MCF 10A (cell line): ENCODE results near the gene SAP25. TPM values are rescaled to one million over a fixed set of nuclear protein-coding genes. Genes with fewer than 3 reads are reported as not detected.

Experiments
- BruUV-seq: library from RNA; stranded (reverse); fragments of 400-500 nt; replicated peaks from 2 replicates; lab custom pipeline; 2021; lab: Mats Ljungman, UMichigan
- CTCF ChIA-PET: fragments of 300-600 bp; sonication (Branson Sonifier 250); formaldehyde crosslinking; extraction: SDS; loops from one replicate; lab custom pipeline; 2021; ENCODE audit warnings: antibody characterized with exemption, inconsistent platforms; lab: Yijun Ruan, JAX
- POLR2A ChIA-PET: fragments of 300-600, 350-650 bp; sonication (Branson Sonifier 250); formaldehyde crosslinking; extraction: SDS; loops from one replicate; lab custom pipeline; 2020; ENCODE audit warnings: antibody characterized with exemption, inconsistent platforms; lab: Yijun Ruan, JAX
- DNase-seq: peaks from one replicate; pipeline ENCODE4 v3.0.0-alpha.2; 2018; ENCODE audit not compliant: unreplicated experiment
- H3K27ac Mint-ChIP-seq: one replicate; pipeline ENCODE4 v1.8.0; 2022; ENCODE audit warnings: mild to moderate bottlenecking, low read depth, mixed read lengths; ENCODE audit not compliant: unreplicated experiment
- H3K27me3 Mint-ChIP-seq: one replicate; pipeline ENCODE4 v1.8.0; 2022; ENCODE audit warnings: mixed read lengths; ENCODE audit not compliant: insufficient read depth, unreplicated experiment
- H3K36me3 Mint-ChIP-seq: one replicate; pipeline ENCODE4 v1.8.0; 2022; ENCODE audit warnings: mild to moderate bottlenecking, moderate library complexity, mixed read lengths; ENCODE audit not compliant: insufficient read depth, unreplicated experiment
- H3K4me1 Mint-ChIP-seq: one replicate; pipeline ENCODE4 v1.8.0; 2022; ENCODE audit warnings: mixed read lengths; ENCODE audit not compliant: insufficient read depth, unreplicated experiment
- H3K4me3 Mint-ChIP-seq: one replicate; pipeline ENCODE4 v1.8.0; 2022; ENCODE audit warnings: mild to moderate bottlenecking, moderate library complexity, mixed read lengths; ENCODE audit not compliant: unreplicated experiment
- H3K9me3 Mint-ChIP-seq: one replicate; pipeline ENCODE4 v1.8.0; 2022; ENCODE audit warnings: mixed read lengths; ENCODE audit not compliant: unreplicated experiment
- intact Hi-C: fragments of 100-400 bp; cut with micrococcal nuclease; formaldehyde crosslinking; loops from 2 replicates; pipeline ENCODE4 v1.14.1; 2022
- total RNA-seq: library from RNA; stranded (reverse); gene quantifications from 2 replicates; pipeline ENCODE4 v1.2.3, GENCODE V29; 2022
- TF ChIP-seq, protein P1 (sequence below): fragments of 200-600 bp; IDR thresholded peaks from one replicate; pipeline ENCODE4 v1.8.0; 2022; ENCODE audit warnings: antibody characterized with exemption, mild to moderate bottlenecking; ENCODE audit not compliant: unreplicated experiment

The SAP25 gene
- total RNA-seq, 1 experiment from 2014 or later, result 1.2 TPM

DNA sequence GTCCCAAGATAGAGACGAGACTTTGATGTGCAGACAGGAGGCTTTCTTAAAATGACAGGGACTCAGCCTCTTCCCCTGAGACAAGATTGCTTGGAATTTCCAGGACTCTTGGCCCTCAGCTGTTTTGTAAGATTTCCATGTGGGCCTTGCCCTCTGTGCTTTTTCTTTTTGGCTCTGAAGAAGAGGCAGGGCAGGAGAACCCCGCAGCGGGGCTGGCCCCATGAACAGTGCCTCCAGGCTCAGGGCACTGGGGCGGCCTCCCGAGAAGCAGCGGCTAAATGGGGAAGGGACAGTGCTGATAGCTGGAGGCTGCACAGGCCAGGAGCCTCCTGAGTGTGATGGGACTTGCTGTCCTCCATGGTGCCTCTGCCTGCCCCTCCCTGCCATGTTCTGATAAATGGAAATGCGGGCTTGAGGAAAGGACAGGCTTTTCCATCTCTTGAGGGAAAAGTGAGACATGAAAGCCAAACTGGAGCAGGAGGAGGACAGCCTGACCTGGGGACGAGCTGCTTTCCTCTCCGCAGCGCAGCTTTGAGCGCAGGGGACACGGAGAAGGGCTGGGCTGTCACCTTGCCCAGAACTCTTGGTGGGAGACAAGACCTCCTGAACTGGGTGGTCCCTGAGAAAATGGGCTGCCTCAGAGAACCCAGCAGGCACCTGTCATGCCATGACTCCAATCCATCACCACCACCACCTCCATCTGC lies 12.1 kb downstream of the SAP25 start:
- H3K4me1 Mint-ChIP-seq, result peaks cover under 1% of the 10 kb centered on the region
- peaks cover 3% of the 10 kb centered on the region for H3K36me3 Mint-ChIP-seq
- no TSS peak for BruUV-seq
- CTCF ChIA-PET, result interaction anchor here (0.6 to 8.4 kb wide), 9 partner anchors 13 to 1285 kb away, joined by 3 to 95 read pairs (median 17); partner anchors contain the start of gene TSC22D4
- H3K27ac Mint-ChIP-seq, result no peak overlapping the region
- TF ChIP-seq, protein P1, sequence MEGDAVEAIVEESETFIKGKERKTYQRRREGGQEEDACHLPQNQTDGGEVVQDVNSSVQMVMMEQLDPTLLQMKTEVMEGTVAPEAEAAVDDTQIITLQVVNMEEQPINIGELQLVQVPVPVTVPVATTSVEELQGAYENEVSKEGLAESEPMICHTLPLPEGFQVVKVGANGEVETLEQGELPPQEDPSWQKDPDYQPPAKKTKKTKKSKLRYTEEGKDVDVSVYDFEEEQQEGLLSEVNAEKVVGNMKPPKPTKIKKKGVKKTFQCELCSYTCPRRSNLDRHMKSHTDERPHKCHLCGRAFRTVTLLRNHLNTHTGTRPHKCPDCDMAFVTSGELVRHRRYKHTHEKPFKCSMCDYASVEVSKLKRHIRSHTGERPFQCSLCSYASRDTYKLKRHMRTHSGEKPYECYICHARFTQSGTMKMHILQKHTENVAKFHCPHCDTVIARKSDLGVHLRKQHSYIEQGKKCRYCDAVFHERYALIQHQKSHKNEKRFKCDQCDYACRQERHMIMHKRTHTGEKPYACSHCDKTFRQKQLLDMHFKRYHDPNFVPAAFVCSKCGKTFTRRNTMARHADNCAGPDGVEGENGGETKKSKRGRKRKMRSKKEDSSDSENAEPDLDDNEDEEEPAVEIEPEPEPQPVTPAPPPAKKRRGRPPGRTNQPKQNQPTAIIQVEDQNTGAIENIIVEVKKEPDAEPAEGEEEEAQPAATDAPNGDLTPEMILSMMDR, result no peak
- no peak for DNase-seq
- H3K27me3 Mint-ChIP-seq, result no peaks in the 10 kb centered on the region
- H3K9me3 Mint-ChIP-seq, result no peaks in the 10 kb centered on the region
- H3K4me3 Mint-ChIP-seq, result no peak overlapping the region
- intact Hi-C loops, result no loop called here
- POLR2A ChIA-PET, result interaction anchor here (0.6 kb wide), 1 partner anchor 21 kb away, joined by 3 read pairs; no protein-coding TSS in a partner anchor

DNA sequence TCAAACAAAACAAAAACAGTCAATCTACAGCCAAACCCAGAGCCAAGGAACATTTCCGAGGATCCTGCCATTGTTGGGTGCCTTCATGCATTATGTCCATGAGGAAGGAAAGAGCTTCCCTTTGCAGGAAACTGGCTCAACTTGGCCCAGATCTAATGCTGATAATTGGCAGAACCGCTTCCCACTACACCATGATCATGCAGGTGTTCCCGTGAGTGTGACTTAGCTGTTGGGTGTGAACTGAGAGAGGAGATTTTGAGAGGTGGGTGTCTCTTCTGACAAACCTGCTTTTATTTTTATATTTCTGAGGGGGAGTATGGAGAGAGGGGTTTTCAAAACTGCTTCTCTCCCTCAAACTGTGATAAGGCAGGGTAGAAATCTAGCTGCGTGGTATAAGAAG lies 14.6 kb downstream of the SAP25 start:
- BruUV-seq, result no TSS peak
- POLR2A ChIA-PET, result interaction anchor here (0.7 to 1.5 kb wide), 5 partner anchors 19 to 90 kb away, joined by 3 to 11 read pairs (median 4); partner anchors contain the start of genes AGFG2, FBXO24, LRCH4 and TSC22D4
- H3K4me1 Mint-ChIP-seq, result peaks cover 5% of the 10 kb centered on the region
- TF ChIP-seq, protein P1, result no peak
- intact Hi-C loops, result loop anchor here (1.0 kb wide), 1 partner anchor 90 kb away; no protein-coding TSS in a partner anchor
- H3K27ac Mint-ChIP-seq, result no peak overlapping the region
- no peak for DNase-seq
- H3K9me3 Mint-ChIP-seq, result no peaks in the 10 kb centered on the region
- CTCF ChIA-PET, result interaction anchor here (0.6 to 8.4 kb wide), 33 partner anchors 11 to 689 kb away, joined by 3 to 95 read pairs (median 6); partner anchors contain the start of genes FBXO24, SPACDR and TSC22D4
- H3K36me3 Mint-ChIP-seq, result peaks cover 14% of the 10 kb centered on the region
- H3K27me3 Mint-ChIP-seq, result no peaks in the 10 kb centered on the region
- no peak overlapping the region for H3K4me3 Mint-ChIP-seq

DNA sequence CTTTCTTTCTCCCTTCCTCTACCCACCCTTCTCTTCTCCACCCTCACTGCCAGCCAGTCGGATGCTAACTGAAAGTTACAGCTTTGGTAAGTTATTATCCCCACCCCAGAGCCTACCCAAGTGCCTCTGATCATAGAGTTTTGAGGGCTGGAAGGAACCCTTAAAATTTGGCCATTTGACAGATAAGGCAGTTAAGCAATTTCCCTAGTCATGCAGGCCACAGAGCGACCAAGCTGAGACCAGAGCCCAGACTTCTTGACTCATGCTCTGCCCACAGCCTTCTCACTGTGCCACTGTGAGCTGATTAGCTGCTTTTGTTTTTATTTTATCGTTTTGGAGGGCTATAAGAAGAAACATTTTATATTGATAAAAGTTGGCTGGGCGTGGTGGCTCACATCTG lies 17.2 kb downstream of the SAP25 start:
- H3K36me3 Mint-ChIP-seq, result peaks cover 36% of the 10 kb centered on the region
- TF ChIP-seq, protein P1, result no peak
- no TSS peak for BruUV-seq
- peaks cover 5% of the 10 kb centered on the region for H3K4me1 Mint-ChIP-seq
- CTCF ChIA-PET, result interaction anchor here (0.6 to 8.4 kb wide), 5 partner anchors 12 to 169 kb away, joined by 3 to 95 read pairs (median 4); no protein-coding TSS in a partner anchor
- POLR2A ChIA-PET, result interaction anchor here (1.0 to 1.3 kb wide), 2 partner anchors 18 to 48 kb away, joined by 4 to 5 read pairs; partner anchors contain the start of gene AGFG2
- H3K27ac Mint-ChIP-seq, result no peak overlapping the region
- intact Hi-C loops, result no loop called here
- no peaks in the 10 kb centered on the region for H3K9me3 Mint-ChIP-seq
- DNase-seq, result peak; percentile 64
- no peak overlapping the region for H3K4me3 Mint-ChIP-seq
- H3K27me3 Mint-ChIP-seq, result no peaks in the 10 kb centered on the region

DNA sequence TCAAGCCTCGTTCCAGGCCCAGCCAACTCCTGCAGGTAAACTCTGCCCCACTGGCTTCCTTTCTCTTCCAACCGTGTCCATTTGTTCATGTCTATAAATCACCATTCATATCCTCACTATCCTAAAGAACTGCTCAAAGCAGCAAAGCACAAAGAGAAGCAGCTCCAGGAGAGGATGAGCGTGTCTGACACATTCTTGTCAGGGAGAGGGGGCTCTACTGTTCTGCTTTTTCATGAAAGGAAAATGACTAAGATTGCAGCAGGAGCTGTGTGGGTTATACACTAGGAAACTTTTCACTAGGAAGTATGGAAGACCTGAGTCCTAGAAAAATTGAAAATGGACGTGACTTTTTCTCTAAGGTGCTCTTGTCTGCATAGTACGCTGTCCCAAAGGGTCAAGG lies 18.0 kb downstream of the SAP25 start:
- H3K27ac Mint-ChIP-seq, result no peak overlapping the region
- CTCF ChIA-PET, result interaction anchor here (0.7 to 8.4 kb wide), 7 partner anchors 9 to 90 kb away, joined by 3 to 95 read pairs (median 4); partner anchors contain the start of gene LRCH4
- TF ChIP-seq, protein P1, result no peak
- BruUV-seq, result no TSS peak
- DNase-seq, result no peak
- H3K27me3 Mint-ChIP-seq, result no peaks in the 10 kb centered on the region
- H3K4me1 Mint-ChIP-seq, result peaks cover 5% of the 10 kb centered on the region
- POLR2A ChIA-PET, result interaction anchor here (0.7 to 2.0 kb wide), 5 partner anchors 10 to 126 kb away, joined by 3 to 23 read pairs (median 5); partner anchors contain the start of gene AGFG2
- intact Hi-C loops, result no loop called here
- H3K36me3 Mint-ChIP-seq, result peaks cover 41% of the 10 kb centered on the region
- H3K9me3 Mint-ChIP-seq, result no peaks in the 10 kb centered on the region
- H3K4me3 Mint-ChIP-seq, result no peak overlapping the region
